H9 (cell line): Measurements from ENCODE around the gene SC5D. TPM values are rescaled to one million over a fixed set of nuclear protein-coding genes. Genes with fewer than 3 reads are reported as not detected.

Experiments used
- DNase-seq: peaks from one replicate; pipeline ENCODE4 v3.0.0-alpha.2; 2017
- H2AFZ ChIP-seq: one replicate; pipeline ENCODE4 v1.6.1; 2013; ENCODE audit warnings: mild to moderate bottlenecking, low read length, control low read depth, moderate library complexity
- H2AK5ac ChIP-seq: 2 replicates; pipeline ENCODE4 v1.6.1; 2013; ENCODE audit warnings: low read length, control low read depth, mixed read lengths; ENCODE audit not compliant: insufficient read length
- H2BK120ac ChIP-seq: one replicate; pipeline ENCODE4 v1.6.1; 2013; ENCODE audit warnings: low read depth, mild to moderate bottlenecking, low read length, control low read depth, inconsistent platforms; ENCODE audit not compliant: poor library complexity, severe bottlenecking
- H2BK12ac ChIP-seq: 2 replicates; pipeline ENCODE4 v1.6.1; 2013; ENCODE audit warnings: low read length, control low read depth, mixed read lengths, low read depth; ENCODE audit not compliant: insufficient read length
- H2BK15ac ChIP-seq: 2 replicates; pipeline ENCODE4 v1.6.1; 2013; ENCODE audit warnings: low read depth, low read length, control low read depth
- H2BK20ac ChIP-seq: one replicate; pipeline ENCODE4 v1.6.1; 2013; ENCODE audit warnings: low read depth, mild to moderate bottlenecking, low read length, control low read depth, inconsistent platforms; ENCODE audit not compliant: poor library complexity, severe bottlenecking
- H2BK5ac ChIP-seq: 2 replicates; pipeline ENCODE4 v1.6.1; 2013; ENCODE audit warnings: low read length, control low read depth, mixed read lengths; ENCODE audit not compliant: insufficient read length
- H3K14ac ChIP-seq: 2 replicates; pipeline ENCODE4 v1.6.1; 2013; ENCODE audit warnings: low read length, control low read depth; ENCODE audit not compliant: insufficient read depth
- H3K18ac ChIP-seq: 2 replicates; pipeline ENCODE4 v1.6.1; 2013; ENCODE audit warnings: low read depth, mild to moderate bottlenecking, mixed read lengths, low read length, control low read depth; ENCODE audit not compliant: insufficient read length
- H3K23ac ChIP-seq: 2 replicates; pipeline ENCODE4 v1.6.1; 2013; ENCODE audit warnings: low read length, control low read depth, mixed read lengths, low read depth; ENCODE audit not compliant: insufficient read length
- H3K23me2 ChIP-seq: 2 replicates; pipeline ENCODE4 v1.6.1; 2013; ENCODE audit warnings: low read depth, mild to moderate bottlenecking, mixed read lengths, low read length, control low read depth; ENCODE audit not compliant: insufficient read length, poor library complexity, severe bottlenecking
- H3K27ac ChIP-seq: 2 replicates; pipeline ENCODE4 v1.5.1; 2013; ENCODE audit warnings: low read length, control low read depth, mixed read lengths, low read depth; ENCODE audit not compliant: insufficient read length
- H3K27me3 ChIP-seq: 2 replicates; pipeline ENCODE4 v1.6.1; 2013; ENCODE audit warnings: low read length, control low read depth, inconsistent platforms; ENCODE audit not compliant: insufficient read depth
- H3K4ac ChIP-seq: 2 replicates; pipeline ENCODE4 v1.6.1; 2013; ENCODE audit warnings: low read depth, mild to moderate bottlenecking, control low read depth, inconsistent platforms, low read length, moderate library complexity
- H3K4me1 ChIP-seq: 2 replicates; pipeline ENCODE4 v1.6.1; 2013; ENCODE audit warnings: low read length, control low read depth, inconsistent platforms; ENCODE audit not compliant: insufficient read depth
- H3K4me2 ChIP-seq: 2 replicates; pipeline ENCODE4 v1.6.1; 2013; ENCODE audit warnings: low read length, control low read depth, mixed read lengths; ENCODE audit not compliant: insufficient read length, insufficient read depth
- H3K56ac ChIP-seq: 2 replicates; pipeline ENCODE4 v1.6.1; 2013; ENCODE audit warnings: low read depth, mild to moderate bottlenecking, mixed read lengths, low read length, control low read depth; ENCODE audit not compliant: insufficient read length
- H3K79me1 ChIP-seq: 2 replicates; pipeline ENCODE4 v1.6.1; 2013; ENCODE audit warnings: low read depth, mild to moderate bottlenecking, moderate library complexity, low read length, control low read depth, inconsistent platforms; ENCODE audit not compliant: insufficient read depth, poor library complexity, severe bottlenecking
- H3K79me2 ChIP-seq: 2 replicates; pipeline ENCODE4 v1.6.1; 2013; ENCODE audit warnings: low read length, control low read depth, inconsistent platforms; ENCODE audit not compliant: insufficient read depth
- H3K9ac ChIP-seq: 2 replicates; pipeline ENCODE4 v1.6.1; 2013; ENCODE audit warnings: low read length, control low read depth, mixed read lengths; ENCODE audit not compliant: insufficient read length; ENCODE audit errors: extremely low read depth
- H3K9me3 ChIP-seq: one replicate; pipeline ENCODE4 v1.6.1; 2013; ENCODE audit warnings: low read depth, low read length, inconsistent platforms; ENCODE audit not compliant: control insufficient read depth
- H3T11ph ChIP-seq: one replicate; pipeline ENCODE4 v1.6.1; 2013; ENCODE audit warnings: mild to moderate bottlenecking, low read length, control low read depth, inconsistent platforms
- H4K20me1 ChIP-seq: one replicate; pipeline ENCODE4 v1.6.1; 2013; ENCODE audit not compliant: control insufficient read depth, insufficient read length, insufficient read depth
- H4K5ac ChIP-seq: 2 replicates; pipeline ENCODE4 v1.6.1; 2013; ENCODE audit warnings: low read depth, mild to moderate bottlenecking, mixed read lengths, low read length, control low read depth; ENCODE audit not compliant: insufficient read length
- H4K8ac ChIP-seq: replicated peaks from 2 replicates; pipeline ENCODE4 v1.6.1; 2013; ENCODE audit warnings: low read length, control low read depth, mixed read lengths, low read depth; ENCODE audit not compliant: insufficient read length
- H4K91ac ChIP-seq: 2 replicates; pipeline ENCODE4 v1.6.1; 2013; ENCODE audit warnings: low read depth, mild to moderate bottlenecking, moderate library complexity, mixed read lengths, low read length, control low read depth; ENCODE audit not compliant: insufficient read length
- H3K27ac Mint-ChIP-seq, 3 experiments: 2 replicates in 2 of 3; 3 replicates in 1 of 3; pipeline ENCODE4 v1.8.0; 2020 to 2021; ENCODE audit warnings: mixed read lengths in 3 of 3, mild to moderate bottlenecking in 1 of 3, moderate library complexity in 1 of 3
- H3K27me3 Mint-ChIP-seq: 2 replicates; pipeline ENCODE4 v1.8.0; 2021; ENCODE audit warnings: low read depth, mild to moderate bottlenecking, moderate library complexity, mixed read lengths
- H3K36me3 Mint-ChIP-seq, 3 experiments: 2 replicates in 2 of 3; 3 replicates in 1 of 3; pipeline ENCODE4 v1.8.0; 2020 to 2021; ENCODE audit warnings: low read depth in 3 of 3, mixed read lengths in 3 of 3; ENCODE audit not compliant: insufficient read depth in 1 of 3
- H3K4me1 Mint-ChIP-seq, 2 experiments: 2 replicates each; pipeline ENCODE4 v1.8.0; 2020; ENCODE audit warnings: mixed read lengths in 2 of 2
- H3K4me3 Mint-ChIP-seq, 2 experiments: 2 replicates in 1 of 2; 3 replicates in 1 of 2; pipeline ENCODE4 v1.8.0; 2020 to 2021; ENCODE audit warnings: mild to moderate bottlenecking in 2 of 2, mixed read lengths in 2 of 2, moderate library complexity in 1 of 2
- H3K9me3 Mint-ChIP-seq, 2 experiments: 2 replicates in 1 of 2; 3 replicates in 1 of 2; pipeline ENCODE4 v1.8.0; 2020; ENCODE audit warnings: mild to moderate bottlenecking in 2 of 2, mixed read lengths in 2 of 2, moderate library complexity in 1 of 2
- WGBS: extraction: QIAGEN DNeasy Blood & Tissue Kit; methylation state at CpG from one replicate; pipeline ENCODE4 v1.1.7; 2013; ENCODE audit warnings: missing lambda C conversion rate, low lambda C conversion rate, mixed read lengths; ENCODE audit not compliant: insufficient read length; ENCODE audit errors: extremely low coverage; 5-methylcytosine and 5-hydroxymethylcytosine counted together
- total RNA-seq: library from RNA; stranded (reverse); gene quantifications from 2 replicates; pipeline ENCODE4 v1.2.1, GENCODE V29; 2021
- TF ChIP-seq, protein P1 (sequence below): fragments of 200-600 bp; sonication (generic); conservative IDR thresholded peaks from 3 replicates; pipeline ENCODE4 v1.8.0; 2021; ENCODE audit warnings: antibody characterized with exemption, mild to moderate bottlenecking

Gene SC5D
- total RNA-seq, 1 experiment from 2014 or later, result 92.0 TPM

DNA sequence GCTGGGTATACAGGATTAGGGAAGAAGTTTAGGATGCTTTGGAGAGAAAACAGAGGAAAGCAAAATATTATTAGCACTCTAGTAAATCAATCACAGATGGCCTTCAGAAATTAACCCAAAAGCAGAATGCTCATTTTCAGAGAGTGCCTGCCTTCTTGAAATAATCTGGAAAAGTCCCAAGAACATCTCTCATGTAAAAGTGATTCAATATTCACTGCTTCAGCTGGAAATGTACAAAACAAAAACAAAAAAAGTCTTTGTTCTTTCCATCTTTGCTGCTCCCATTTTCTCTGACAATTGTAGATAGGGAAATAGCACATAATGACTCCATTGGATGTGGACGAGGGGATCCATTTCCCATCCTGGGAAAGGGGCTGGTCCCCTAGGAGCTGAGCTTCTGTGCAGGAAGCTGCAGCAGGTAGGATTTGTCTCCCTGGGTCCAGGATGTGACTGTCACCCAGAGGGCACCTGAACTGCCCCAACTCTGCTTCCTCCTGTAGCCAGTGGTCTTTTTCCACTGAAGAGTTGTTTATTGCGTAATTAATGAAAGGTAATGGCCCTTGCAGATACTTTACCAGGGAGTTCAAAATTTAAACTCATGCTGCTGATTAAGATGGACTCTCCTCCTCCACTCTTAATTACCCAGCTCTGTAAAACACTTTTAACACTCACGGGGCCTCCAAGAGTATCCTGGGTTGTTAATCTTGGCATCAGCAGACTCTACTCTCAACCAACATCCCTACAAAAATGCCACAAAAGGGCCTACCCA, 57.9 kb downstream of the SC5D start:
- H3K9ac ChIP-seq, result no peak overlapping the region
- no peaks in the 10 kb centered on the region for H3K9me3 Mint-ChIP-seq
- H3K27me3 ChIP-seq, result no peaks in the 10 kb centered on the region
- H2BK15ac ChIP-seq, result no peak overlapping the region
- H3K4me1 Mint-ChIP-seq, result peaks cover 18 to 19% of the 10 kb centered on the region in 2 experiments
- no peaks in the 10 kb centered on the region for H3K79me2 ChIP-seq
- no peak overlapping the region for H2BK5ac ChIP-seq
- H3K4me3 Mint-ChIP-seq, result no peak overlapping the region
- H2BK12ac ChIP-seq, result no peak overlapping the region
- H3K23ac ChIP-seq, result no peak overlapping the region
- no peak overlapping the region for H3K56ac ChIP-seq
- H2AK5ac ChIP-seq, result no peak overlapping the region
- no peak overlapping the region for H3K18ac ChIP-seq
- no peak overlapping the region for H4K5ac ChIP-seq
- no peaks in the 10 kb centered on the region for H3K4me1 ChIP-seq
- H3K36me3 Mint-ChIP-seq, result no peaks in the 10 kb centered on the region
- no peak overlapping the region for H2BK20ac ChIP-seq
- no peaks in the 10 kb centered on the region for H4K20me1 ChIP-seq
- H3K27ac Mint-ChIP-seq, result no peak overlapping the region
- no peak overlapping the region for H2BK120ac ChIP-seq
- no peaks in the 10 kb centered on the region for H3K79me1 ChIP-seq
- TF ChIP-seq, protein P1, sequence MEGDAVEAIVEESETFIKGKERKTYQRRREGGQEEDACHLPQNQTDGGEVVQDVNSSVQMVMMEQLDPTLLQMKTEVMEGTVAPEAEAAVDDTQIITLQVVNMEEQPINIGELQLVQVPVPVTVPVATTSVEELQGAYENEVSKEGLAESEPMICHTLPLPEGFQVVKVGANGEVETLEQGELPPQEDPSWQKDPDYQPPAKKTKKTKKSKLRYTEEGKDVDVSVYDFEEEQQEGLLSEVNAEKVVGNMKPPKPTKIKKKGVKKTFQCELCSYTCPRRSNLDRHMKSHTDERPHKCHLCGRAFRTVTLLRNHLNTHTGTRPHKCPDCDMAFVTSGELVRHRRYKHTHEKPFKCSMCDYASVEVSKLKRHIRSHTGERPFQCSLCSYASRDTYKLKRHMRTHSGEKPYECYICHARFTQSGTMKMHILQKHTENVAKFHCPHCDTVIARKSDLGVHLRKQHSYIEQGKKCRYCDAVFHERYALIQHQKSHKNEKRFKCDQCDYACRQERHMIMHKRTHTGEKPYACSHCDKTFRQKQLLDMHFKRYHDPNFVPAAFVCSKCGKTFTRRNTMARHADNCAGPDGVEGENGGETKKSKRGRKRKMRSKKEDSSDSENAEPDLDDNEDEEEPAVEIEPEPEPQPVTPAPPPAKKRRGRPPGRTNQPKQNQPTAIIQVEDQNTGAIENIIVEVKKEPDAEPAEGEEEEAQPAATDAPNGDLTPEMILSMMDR, result no peak
- no peak for DNase-seq
- no peak overlapping the region for H3T11ph ChIP-seq
- no peak overlapping the region for H4K91ac ChIP-seq
- H3K27me3 Mint-ChIP-seq, result no peaks in the 10 kb centered on the region; the same call in none of the 2 replicates
- H3K23me2 ChIP-seq, result no peaks in the 10 kb centered on the region
- WGBS, result no CpG with 5 or more reads among the region's 3 CpGs
- no peak overlapping the region for H3K14ac ChIP-seq
- no peak overlapping the region for H3K27ac ChIP-seq
- H3K4me2 ChIP-seq, result no peak overlapping the region
- H3K4ac ChIP-seq, result no peak overlapping the region
- H2AFZ ChIP-seq, result no peak overlapping the region
- H3K9me3 ChIP-seq, result no peaks in the 10 kb centered on the region
- H4K8ac ChIP-seq, result no peak overlapping the region
